Right lobe of liver (tissue), 4 donors: ENCODE data around the gene NPDC1.

Experiments
- CTCF ChIP-seq, 4 donors: fragments of 200-600 bp in 3 of 4; fragments of 450-650 bp in 1 of 4; IDR thresholded peaks; one replicate each; pipeline versions ENCODE4 v1.5.1 to v1.8.0; 2016 to 2022; ENCODE audit warnings: antibody characterized with exemption in 4 of 4, mild to moderate bottlenecking in 2 of 4
- POLR2A ChIP-seq: fragments of 450-650 bp; IDR thresholded peaks from one replicate; pipeline ENCODE4 v1.6.1; 2017; ENCODE audit warnings: antibody characterized with exemption, mild to moderate bottlenecking
- donor health status: DM: no; HTN: no; CAD: no.
- donor health status: DM: no; HTN: no; CAD: no.
- donor health status: DM: no; HTN: yes; CAD: no.

GRCh38 chr9:137032858-137033257, 13.1 kb downstream of the NPDC1 start:
- TF ChIP-seq CTCF (IDR thresholded peaks at IDR 0.05): no peak
- no peak for TF ChIP-seq POLR2A
